Endothelial cell of umbilical vein (primary cell): Measurements from ENCODE around the gene MAP1LC3B. TPM values are rescaled to one million over a fixed set of nuclear protein-coding genes. Genes with fewer than 3 reads are reported as not detected.

Experiments used
- BruUV-seq: library from RNA; stranded (reverse); fragments of 400-500 nt; replicated peaks from 2 replicates; lab custom pipeline; 2021; lab: Mats Ljungman, UMichigan
- CTCF ChIA-PET: fragments of 300-600, 350-600 bp; sonication (Branson Sonifier 250); formaldehyde crosslinking; loops from one replicate; lab custom pipeline; 2021; ENCODE audit warnings: antibody characterized with exemption, inconsistent platforms; lab: Charles Lee
- POLR2A ChIA-PET: fragments of 300-600, 350-600 bp; sonication (Branson Sonifier 250); formaldehyde crosslinking; loops from one replicate; lab custom pipeline; 2021; ENCODE audit warnings: antibody characterized with exemption, inconsistent platforms; lab: Charles Lee
- DNase-seq: peaks from one replicate; pipeline ENCODE4 v3.0.0-alpha.2; 2011; ENCODE audit warnings: low read depth, low spot score
- FAIRE-seq: peaks from 2 replicates; lab custom pipeline; 2011; peaks lifted over from hg19 to GRCh38; lab: Jason Lieb, UNC
- H2AFZ ChIP-seq: 2 replicates; pipeline ENCODE4 v1.6.0; 2012; ENCODE audit warnings: low read depth, low read length, control low read depth, inconsistent platforms
- H3K27ac ChIP-seq: 2 replicates; pipeline ENCODE4 v1.5.1; 2011; ENCODE audit warnings: low read depth, mild to moderate bottlenecking, control low read depth, low read length, moderate library complexity; ENCODE audit not compliant: insufficient read depth
- H3K27me3 ChIP-seq, 2 experiments: 2 replicates each; pipeline versions ENCODE4 v1.6.0 to v1.6.1; 2011; ENCODE audit warnings: low read length in 2 of 2, mixed read lengths in 1 of 2; ENCODE audit not compliant: control insufficient read depth in 2 of 2, insufficient read depth in 2 of 2
- H3K36me3 ChIP-seq, 2 experiments: 2 replicates in 1 of 2; 3 replicates in 1 of 2; pipeline ENCODE4 v1.5.1; 2011; ENCODE audit warnings: low read length in 2 of 2, mild to moderate bottlenecking in 1 of 2, moderate library complexity in 1 of 2; ENCODE audit not compliant: control insufficient read depth in 2 of 2, insufficient read depth in 2 of 2; ENCODE audit errors: extremely low read depth in 1 of 2
- H3K4me1 ChIP-seq: 3 replicates; pipeline ENCODE4 v1.5.1; 2011; ENCODE audit warnings: mild to moderate bottlenecking, low read length; ENCODE audit not compliant: control insufficient read depth, insufficient read depth; ENCODE audit errors: extremely low read depth
- H3K4me2 ChIP-seq: 2 replicates; pipeline ENCODE4 v1.6.1; 2011; ENCODE audit warnings: low read length, control low read depth, mixed read lengths; ENCODE audit not compliant: insufficient read depth
- H3K4me3 ChIP-seq, 3 experiments: fragments of 200-600 bp in 1 of 3; sonication (generic), shearing (Covaris generic) in 1 of 3; replicated peaks in 1 of 3; 2 replicates each; pipeline ENCODE4 v1.5.1; 2011 to 2016; ENCODE audit warnings: control low read depth in 3 of 3, low read length in 3 of 3, mild to moderate bottlenecking in 2 of 3, inconsistent platforms in 1 of 3, low read depth in 1 of 3, moderate library complexity in 1 of 3; ENCODE audit not compliant: insufficient read depth in 1 of 3
- H3K79me2 ChIP-seq: 2 replicates; pipeline ENCODE4 v1.6.0; 2012; ENCODE audit warnings: low read length, inconsistent platforms; ENCODE audit not compliant: control insufficient read depth, insufficient read depth
- H3K9ac ChIP-seq: replicated peaks from 2 replicates; pipeline ENCODE3; 2011; ENCODE audit warnings: low read length, control low read depth; ENCODE audit not compliant: insufficient read depth; ENCODE audit errors: extremely low read depth
- H3K9me1 ChIP-seq: replicated peaks from 3 replicates; pipeline ENCODE4 v1.6.0; 2011; ENCODE audit warnings: mild to moderate bottlenecking, low read length; ENCODE audit not compliant: control insufficient read depth, insufficient read depth; ENCODE audit errors: extremely low read depth
- H3K9me3 ChIP-seq: replicated peaks from 2 replicates; pipeline ENCODE4 v1.5.1; 2012; ENCODE audit warnings: low read length, inconsistent platforms; ENCODE audit not compliant: control insufficient read depth, insufficient read depth
- H4K20me1 ChIP-seq: replicated peaks from 2 replicates; pipeline ENCODE3; 2011; ENCODE audit warnings: mild to moderate bottlenecking, low read length; ENCODE audit not compliant: control insufficient read depth, insufficient read depth; ENCODE audit errors: extremely low read depth
- CTCF ChIP-seq, 2 donors: IDR thresholded peaks; 1 replicate in 1 of 2; 2 replicates in 1 of 2; pipeline ENCODE4 v1.5.1; 2011; ENCODE audit warnings: low read length in 2 of 2, mild to moderate bottlenecking in 2 of 2, moderate library complexity in 2 of 2, control low read depth in 1 of 2, inconsistent platforms in 1 of 2, low read depth in 1 of 2; ENCODE audit not compliant: insufficient read depth in 1 of 2; ENCODE audit errors: extremely low read depth in 1 of 2
- EZH2 ChIP-seq: IDR thresholded peaks from 2 replicates; pipeline ENCODE4 v1.6.1; 2012; ENCODE audit warnings: borderline replicate concordance, low read depth, mild to moderate bottlenecking, moderate library complexity, low read length, inconsistent platforms; ENCODE audit not compliant: severe bottlenecking
- FOS ChIP-seq: IDR thresholded peaks from 2 replicates; pipeline ENCODE4 v1.6.1; 2011; ENCODE audit warnings: mild to moderate bottlenecking, low read length, moderate library complexity, borderline replicate concordance; ENCODE audit not compliant: insufficient read depth
- GATA2 ChIP-seq: IDR thresholded peaks from 2 replicates; pipeline ENCODE4 v1.7.0; 2011; ENCODE audit warnings: low read depth, mild to moderate bottlenecking, moderate library complexity, mixed read lengths, low read length; ENCODE audit not compliant: insufficient read length, insufficient read depth
- JUN ChIP-seq: IDR thresholded peaks from 2 replicates; pipeline ENCODE4 v1.6.1; 2011; ENCODE audit warnings: borderline replicate concordance, low read depth; ENCODE audit not compliant: insufficient read length, insufficient read depth
- MYC ChIP-seq: IDR thresholded peaks from one replicate; pipeline ENCODE4 v1.6.1; 2011; ENCODE audit warnings: mild to moderate bottlenecking, low read depth, low read length
- POLR2A ChIP-seq: IDR thresholded peaks from 2 replicates; pipeline ENCODE4 v1.6.1; 2012; ENCODE audit warnings: low read depth, mild to moderate bottlenecking, control low read depth, low read length
- POLR2AphosphoS5 ChIP-seq: IDR thresholded peaks from 2 replicates; pipeline ENCODE4 v1.6.1; 2012; ENCODE audit warnings: low read depth, mild to moderate bottlenecking, control low read depth, low read length, moderate library complexity; ENCODE audit not compliant: insufficient read depth
- dilution Hi-C: fragments of 300-500 bp; cut with MboI; formaldehyde crosslinking; loops from one replicate; pipeline ENCODE4 v1.15.0; 2019; ENCODE audit warnings: low sequenced_read_pairs; ENCODE audit not compliant: extremely low pct_ligation_motif_present
- intact Hi-C: fragments of 100-400 bp; cut with micrococcal nuclease; formaldehyde crosslinking; loops from one replicate; pipeline ENCODE4 v1.10.0; 2022
- polyA plus RNA-seq, 4 experiments: library from polyadenylated mRNA; depleted of rRNA in 3 of 4; stranded (reverse) in 3 of 4; unstranded in 1 of 4; fragments of >200 nt; gene quantifications; 2 replicates each; pipeline versions ENCODE4 v1.2.1 to v1.2.3, GENCODE V29; 2011 to 2012; ENCODE audit warnings: missing spikeins in 1 of 4
- total RNA-seq: library from RNA; stranded (reverse); gene quantifications from 2 replicates; pipeline ENCODE4 v1.2.3, GENCODE V29; 2021
- TF ChIP-seq, protein P1 (sequence below): IDR thresholded peaks from 2 replicates; pipeline ENCODE4 v1.6.1; 2011; ENCODE audit not compliant: insufficient read depth, insufficient read length

The MAP1LC3B gene
- total and polyA plus RNA-seq, 2 donors (not counting 3 experiments of a cell fraction or from before 2014, with no cell fraction given): 40.7 to 99.9 TPM

- peaks cover 7 to 39% of the 10 kb centered on the region in 2 experiments for H3K36me3 ChIP-seq
- no peak for FAIRE-seq
Measured at GRCh38 chr16:87411375-87412271, 19.5 kb downstream of the MAP1LC3B start.

DNA sequence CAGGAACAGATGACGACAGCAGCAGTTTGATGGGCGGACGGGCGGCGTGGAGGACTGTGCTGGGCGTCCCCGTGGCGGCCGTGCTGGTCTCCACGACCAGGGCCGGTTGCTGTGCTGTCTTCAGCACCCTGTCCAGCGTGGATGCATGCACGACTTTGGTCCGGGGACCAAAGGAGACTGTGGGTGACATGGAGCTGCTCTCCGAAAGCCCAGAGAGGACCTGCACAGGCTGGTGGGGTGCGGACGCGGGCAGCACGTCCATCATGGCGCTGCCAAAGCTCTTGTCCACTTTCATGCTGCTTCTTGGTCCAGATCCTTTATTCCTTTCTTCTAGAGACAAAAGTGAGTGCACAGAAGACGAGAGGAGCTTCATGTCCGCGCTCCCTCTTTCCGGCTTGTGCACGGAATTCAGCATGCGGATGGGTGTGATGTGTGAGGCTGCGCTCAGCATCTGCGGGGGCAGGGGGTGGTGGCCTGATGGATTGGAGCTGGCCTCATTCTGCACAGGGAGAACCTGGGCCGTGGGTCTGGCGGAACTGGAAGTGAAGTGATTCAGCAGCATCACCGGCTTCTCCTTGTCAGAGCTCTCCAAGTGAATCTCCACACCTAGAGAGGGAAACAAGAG lies 20.3 kb downstream of the MAP1LC3B start:
- Histone ChIP-seq H3K9me3 (no peaks in the 10 kb centered on the region), H3K9ac (no peak overlapping the region), H3K4me1 (peaks cover 12% of the 10 kb centered on the region), H4K20me1 (no peaks in the 10 kb centered on the region), H3K36me3 (peaks cover 7 to 44% of the 10 kb centered on the region in 2 experiments), H3K9me1 (no peaks in the 10 kb centered on the region), H2AFZ (no peak overlapping the region), H3K4me3 (no peak overlapping the region), H3K4me2 (no peak overlapping the region), H3K27ac (no peak overlapping the region), H3K27me3 (no peaks in the 10 kb centered on the region), H3K79me2 (no peaks in the 10 kb centered on the region)
- dilution Hi-C loops: no loop called here
- DNase-seq: no peak
- intact Hi-C loops: no loop called here
- ChIA-PET POLR2A (no interaction called here), CTCF (interaction anchor here (1.2 to 1.6 kb wide), 3 partner anchors 159 to 224 kb away, joined by 3 to 7 read pairs (median 6); no protein-coding TSS in a partner anchor)
- no peak for FAIRE-seq
- no TSS peak for BruUV-seq
- no peak for TF ChIP-seq GATA2
- TF ChIP-seq FOS: no peak
- TF ChIP-seq CTCF (IDR thresholded peaks at IDR 0.05; ENCODE audit: extremely low read depth in 1 of 2, insufficient read depth in 1 of 2, low read depth in 1 of 2, low read length in 2 of 2): no peak
- no peak for TF ChIP-seq EZH2
- TF ChIP-seq, protein P1, sequence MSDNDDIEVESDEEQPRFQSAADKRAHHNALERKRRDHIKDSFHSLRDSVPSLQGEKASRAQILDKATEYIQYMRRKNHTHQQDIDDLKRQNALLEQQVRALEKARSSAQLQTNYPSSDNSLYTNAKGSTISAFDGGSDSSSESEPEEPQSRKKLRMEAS: no peak
- no peak for TF ChIP-seq MYC
- TF ChIP-seq POLR2AphosphoS5: no peak
- TF ChIP-seq POLR2A: no peak
- TF ChIP-seq JUN: no peak

More at GRCh38 chr16:87411375-87412271, 19.5 kb downstream of the MAP1LC3B start:
- ChIA-PET POLR2A (no interaction called here), CTCF (interaction anchor here (1.6 kb wide), 1 partner anchor 225 kb away, joined by 7 read pairs; no protein-coding TSS in a partner anchor)
- H3K4me3 ChIP-seq: no peak overlapping the region
- H3K27me3 ChIP-seq: no peaks in the 10 kb centered on the region
- dilution Hi-C loops (no loop called here), intact Hi-C loops (no loop called here)
- no peak overlapping the region for H3K9ac ChIP-seq
- no peak for DNase-seq
- no peak overlapping the region for H3K4me2 ChIP-seq
- no peak for TF ChIP-seq JUN
- TF ChIP-seq, protein P1: no peak
- no peak for TF ChIP-seq POLR2AphosphoS5
- TF ChIP-seq EZH2: no peak
- TF ChIP-seq GATA2: no peak
- TF ChIP-seq FOS: no peak
- TF ChIP-seq POLR2A: no peak
- H2AFZ ChIP-seq: no peak overlapping the region
- H3K9me1 ChIP-seq: no peaks in the 10 kb centered on the region
- H3K4me1 ChIP-seq: peaks cover 20% of the 10 kb centered on the region
- H3K79me2 ChIP-seq: no peaks in the 10 kb centered on the region
- no peaks in the 10 kb centered on the region for H3K9me3 ChIP-seq
- H4K20me1 ChIP-seq: no peaks in the 10 kb centered on the region
- H3K27ac ChIP-seq: no peak overlapping the region
- BruUV-seq: no TSS peak
